WTC11 (cell line): Measurements from ENCODE around the gene ERFL.

Experiments used
- CREB1 ChIP-seq: sonication (generic); formaldehyde crosslinking; IDR thresholded peaks from 2 replicates; pipeline ENCODE4 v1.8.0; 2023; ENCODE audit warnings: mild to moderate bottlenecking, missing genetic modification reagents
- CREM ChIP-seq: sonication (generic); formaldehyde crosslinking; IDR thresholded peaks from 2 replicates; pipeline ENCODE4 v1.8.1; 2022; ENCODE audit warnings: mild to moderate bottlenecking, missing genetic modification reagents, moderate library complexity
- CTCF ChIP-seq: fragments of 200-600 bp; IDR thresholded peaks from 2 replicates; pipeline ENCODE4 v1.8.0; 2022; ENCODE audit warnings: antibody characterized with exemption
- E2F4 ChIP-seq: sonication (generic); formaldehyde crosslinking; IDR thresholded peaks from 2 replicates; pipeline ENCODE4 v1.8.1; 2022; ENCODE audit warnings: low read depth, mild to moderate bottlenecking, moderate library complexity, missing genetic modification reagents, borderline replicate concordance
- ETV6 ChIP-seq: sonication (generic); formaldehyde crosslinking; IDR thresholded peaks from 2 replicates; pipeline ENCODE4 v1.8.1; 2022; ENCODE audit warnings: mild to moderate bottlenecking, missing genetic modification reagents
- FOXP1 ChIP-seq: sonication (generic); formaldehyde crosslinking; IDR thresholded peaks from 2 replicates; pipeline ENCODE4 v1.8.0; 2022; ENCODE audit warnings: missing genetic modification reagents, mild to moderate bottlenecking, moderate library complexity, borderline replicate concordance
- IRF1 ChIP-seq: sonication (generic); formaldehyde crosslinking; IDR thresholded peaks from 2 replicates; pipeline ENCODE4 v1.8.0; 2023; ENCODE audit warnings: missing genetic modification reagents
- MAX ChIP-seq: sonication (generic); formaldehyde crosslinking; IDR thresholded peaks from 2 replicates; pipeline ENCODE4 v1.8.0; 2022; ENCODE audit warnings: mild to moderate bottlenecking, missing genetic modification reagents
- SP1 ChIP-seq: sonication (generic); formaldehyde crosslinking; conservative IDR thresholded peaks from 2 replicates; pipeline ENCODE4 v1.8.1; 2022; ENCODE audit warnings: missing genetic modification reagents
- TP53 ChIP-seq: sonication (generic); formaldehyde crosslinking; IDR thresholded peaks from 2 replicates; pipeline ENCODE4 v1.8.1; 2023; ENCODE audit warnings: mild to moderate bottlenecking, missing genetic modification reagents
- USF2 ChIP-seq: sonication (generic); formaldehyde crosslinking; IDR thresholded peaks from 2 replicates; pipeline ENCODE4 v1.8.1; 2023; ENCODE audit warnings: mild to moderate bottlenecking, missing genetic modification reagents, moderate library complexity
- ZNF317 ChIP-seq: sonication (generic); formaldehyde crosslinking; IDR thresholded peaks from 2 replicates; pipeline ENCODE4 v1.8.1; 2023; ENCODE audit warnings: low read depth, mild to moderate bottlenecking, moderate library complexity, missing genetic modification reagents, borderline replicate concordance

- TF ChIP-seq SP1 (CRISPR knock-in tag) (no peak), USF2 (CRISPR knock-in tag) (no peak), CTCF (no peak), FOXP1 (no peak), IRF1 (CRISPR knock-in tag) (no peak), ETV6 (CRISPR knock-in tag) (no peak), ZNF317 (CRISPR knock-in tag) (no peak), TP53 (CRISPR knock-in tag) (no peak), MAX (CRISPR knock-in tag) (no peak), CREB1 (no peak), E2F4 (no peak), CREM (CRISPR knock-in tag) (no peak)
Observed at GRCh38 chr19:41969772-41970458, 41.7 kb upstream of the ERFL start.
